Liver (tissue), 9 donors: ENCODE data around the gene ITGB3. TPM values are rescaled to one million over a fixed set of nuclear protein-coding genes. Genes with fewer than 3 reads are reported as not detected.
"Not testable (repeated sequence)": the region's sequence is repeated elsewhere in the genome, so short reads cannot be mapped to it uniquely, and the experiment has no call there.

Source experiments
- DNase-seq: peaks from one replicate; pipeline ENCODE4 v3.0.0-alpha.2; 2017; ENCODE audit warnings: low spot score
- H3K27ac ChIP-seq, 2 donors: one replicate each; pipeline ENCODE4 v1.7.0; 2013; ENCODE audit warnings: inconsistent platforms in 2 of 2, low read length in 2 of 2, control low read depth in 1 of 2, low read depth in 1 of 2, mild to moderate bottlenecking in 1 of 2
- H3K27me3 ChIP-seq, 4 donors: one replicate each; pipeline versions ENCODE4 v1.6.1 to v1.7.0; 2013; ENCODE audit warnings: low read length in 3 of 4, inconsistent platforms in 1 of 4, mild to moderate bottlenecking in 1 of 4, moderate library complexity in 1 of 4; ENCODE audit not compliant: control insufficient read depth in 4 of 4, insufficient read depth in 4 of 4
- H3K36me3 ChIP-seq, 4 donors: one replicate each; pipeline versions ENCODE4 v1.6.1 to v1.7.0; 2013; ENCODE audit warnings: low read length in 3 of 4, mild to moderate bottlenecking in 3 of 4, low read depth in 1 of 4, moderate library complexity in 1 of 4; ENCODE audit not compliant: control insufficient read depth in 4 of 4, insufficient read depth in 3 of 4
- H3K4me1 ChIP-seq, 4 donors: one replicate each; pipeline versions ENCODE4 v1.6.1 to v1.7.0; 2013; ENCODE audit warnings: low read length in 3 of 4, mild to moderate bottlenecking in 3 of 4, moderate library complexity in 1 of 4; ENCODE audit not compliant: control insufficient read depth in 4 of 4, insufficient read depth in 4 of 4
- H3K4me3 ChIP-seq, 3 donors: one replicate each; pipeline versions ENCODE4 v1.6.1 to v1.7.0; 2013; ENCODE audit warnings: low read length in 3 of 3, control low read depth in 1 of 3, low read depth in 1 of 3, mild to moderate bottlenecking in 1 of 3
- H3K9ac ChIP-seq, 2 donors: one replicate each; pipeline ENCODE4 v1.7.0; 2013; ENCODE audit warnings: low read length in 2 of 2, mild to moderate bottlenecking in 2 of 2, moderate library complexity in 2 of 2, control low read depth in 1 of 2, low read depth in 1 of 2
- H3K9me3 ChIP-seq, 4 donors: one replicate each; pipeline versions ENCODE4 v1.6.1 to v1.7.0; 2013; ENCODE audit warnings: low read length in 3 of 4; ENCODE audit not compliant: control insufficient read depth in 4 of 4
- ATF3 ChIP-seq: IDR thresholded peaks from 2 replicates; pipeline ENCODE4 v1.6.1; 2016; ENCODE audit warnings: antibody characterized with exemption
- EGR1 ChIP-seq, 2 donors: IDR thresholded peaks; 2 replicates each; pipeline ENCODE4 v1.6.1; 2016 to 2018; ENCODE audit warnings: antibody characterized with exemption in 2 of 2, low read depth in 2 of 2
- FOXA1 ChIP-seq: IDR thresholded peaks from 2 replicates; pipeline ENCODE4 v1.6.1; 2016; ENCODE audit warnings: antibody characterized with exemption
- FOXA2 ChIP-seq: IDR thresholded peaks from 2 replicates; pipeline ENCODE4 v1.6.1; 2016; ENCODE audit warnings: antibody characterized with exemption
- GABPA ChIP-seq, 2 donors: IDR thresholded peaks in 1 of 2; conservative IDR thresholded peaks in 1 of 2; 2 replicates each; pipeline ENCODE4 v1.6.1; 2016; ENCODE audit warnings: antibody characterized with exemption in 2 of 2, mild to moderate bottlenecking in 1 of 2, moderate library complexity in 1 of 2
- HNF4A ChIP-seq, 2 donors: conservative IDR thresholded peaks; 2 replicates each; pipeline ENCODE4 v1.6.1; 2016; ENCODE audit warnings: antibody characterized with exemption in 2 of 2, mild to moderate bottlenecking in 2 of 2
- HNF4G ChIP-seq: IDR thresholded peaks from 2 replicates; pipeline ENCODE4 v1.6.1; 2016; ENCODE audit warnings: antibody characterized with exemption
- JUND ChIP-seq, 2 donors: IDR thresholded peaks; 2 replicates each; pipeline ENCODE4 v1.6.1; 2016; ENCODE audit warnings: antibody characterized with exemption in 2 of 2
- MAX ChIP-seq: IDR thresholded peaks from 2 replicates; pipeline ENCODE4 v1.6.1; 2016; ENCODE audit warnings: antibody characterized with exemption
- NR2F2 ChIP-seq: IDR thresholded peaks from 2 replicates; pipeline ENCODE4 v1.6.1; 2016; ENCODE audit warnings: antibody characterized with exemption
- RAD21 ChIP-seq, 2 donors: IDR thresholded peaks; 2 replicates each; pipeline ENCODE4 v1.6.1; 2016; ENCODE audit warnings: antibody characterized with exemption in 2 of 2, mild to moderate bottlenecking in 2 of 2
- REST ChIP-seq: IDR thresholded peaks from 2 replicates; pipeline ENCODE4 v1.6.1; 2016; ENCODE audit warnings: antibody characterized with exemption, mild to moderate bottlenecking
- RXRA ChIP-seq, 2 donors: IDR thresholded peaks; 2 replicates each; pipeline ENCODE4 v1.6.1; 2017 to 2018; ENCODE audit warnings: antibody characterized with exemption in 2 of 2, mild to moderate bottlenecking in 1 of 2
- SP1 ChIP-seq: IDR thresholded peaks from 2 replicates; pipeline ENCODE4 v1.6.1; 2018; ENCODE audit warnings: antibody characterized with exemption, mild to moderate bottlenecking
- TAF1 ChIP-seq: conservative IDR thresholded peaks from 2 replicates; pipeline ENCODE4 v1.6.1; 2016; ENCODE audit warnings: antibody characterized with exemption, mild to moderate bottlenecking
- YY1 ChIP-seq: IDR thresholded peaks from 2 replicates; pipeline ENCODE4 v1.6.1; 2016; ENCODE audit warnings: antibody characterized with exemption, mild to moderate bottlenecking
- WGBS: extraction: QIAGEN DNeasy Blood & Tissue Kit; methylation state at CpG from one replicate; pipeline ENCODE4 v1.1.7; 2013; 5-methylcytosine and 5-hydroxymethylcytosine counted together
- polyA plus RNA-seq, 2 donors: library from polyadenylated mRNA; stranded (reverse) in 1 of 2; unstranded in 1 of 2; fragments of 200-250 nt in 1 of 2; fragments of >200 nt in 1 of 2; fragmentation: Nextera tagmentation in 1 of 2; extraction: Ambion mirVana in 1 of 2; gene quantifications; one replicate each; pipeline versions ENCODE4 v1.2.1 to v1.2.3, GENCODE V29; 2013 to 2015
- total RNA-seq, 2 donors: library from RNA; depleted of rRNA; stranded (reverse); fragments of >200 nt; gene quantifications; one replicate each; pipeline ENCODE4 v1.2.3, GENCODE V29; 2014
- donor health status: healthy.
- donor health status: healthy.
- donor health status: healthy.
- donor health status: healthy.
- donor health status: healthy.

ITGB3 gene
- total and polyA plus RNA-seq, 4 donors = 0.47 to 33.4 (median 3.8) TPM

- no peak for TF ChIP-seq NR2F2
- TF ChIP-seq TAF1 = no peak
- no peak for TF ChIP-seq JUND (IDR thresholded peaks at IDR 0.05)
- no peak for TF ChIP-seq YY1
- no peak for TF ChIP-seq EGR1 (IDR thresholded peaks at IDR 0.05; ENCODE audit: low read depth in 2 of 2)
- TF ChIP-seq FOXA1 = no peak
- no peak for TF ChIP-seq RXRA (IDR thresholded peaks at IDR 0.05)
- no peak for TF ChIP-seq HNF4A (conservative IDR thresholded peaks at IDR 0.05)
- TF ChIP-seq RAD21 (IDR thresholded peaks at IDR 0.05) = no peak
- TF ChIP-seq HNF4G = no peak
Measured at GRCh38 chr17:47221154-47221553, 32.5 kb upstream of the ITGB3 start (continued).

- WGBS = 96% methylated on average over 4 of the region's 4 CpGs
- TF ChIP-seq EGR1 (IDR thresholded peaks at IDR 0.05; ENCODE audit: low read depth in 2 of 2) (no peak), FOXA1 (no peak), HNF4G (no peak)
- no peaks in the 10 kb centered on the region for H3K9me3 ChIP-seq
- H3K9ac ChIP-seq = no peak overlapping the region
- H3K4me1 ChIP-seq = peaks cover 3 to 12% (median 6%) of the 10 kb centered on the region in 4 donors
- no peak overlapping the region for H3K27ac ChIP-seq
- no peaks in the 10 kb centered on the region for H3K36me3 ChIP-seq
- H3K4me3 ChIP-seq = no peak overlapping the region
- no peak for DNase-seq
- no peaks in the 10 kb centered on the region for H3K27me3 ChIP-seq
Measured at GRCh38 chr17:47222047-47222446, 31.6 kb upstream of the ITGB3 start.

GRCh38 chr17:47223007-47223406, 30.6 kb upstream of the ITGB3 start:
- peaks cover 3 to 12% (median 6%) of the 10 kb centered on the region in 4 donors for H3K4me1 ChIP-seq
- H3K27me3 ChIP-seq = no peaks in the 10 kb centered on the region
- TF ChIP-seq FOXA1 (no peak), MAX (no peak), RXRA (IDR thresholded peaks at IDR 0.05) (peak in 1 of 2 donors; percentile 36)
- no peak overlapping the region for H3K4me3 ChIP-seq
- no peak overlapping the region for H3K9ac ChIP-seq
- WGBS = 86% methylated on average over 3 of the region's 3 CpGs
- H3K36me3 ChIP-seq = no peaks in the 10 kb centered on the region
- H3K9me3 ChIP-seq = no peaks in the 10 kb centered on the region
- no peak overlapping the region for H3K27ac ChIP-seq
- no peak for DNase-seq

- H3K36me3 ChIP-seq = no peaks in the 10 kb centered on the region
- no peak overlapping the region for H3K4me3 ChIP-seq
- no peak overlapping the region for H3K27ac ChIP-seq
- DNase-seq = no peak
- no peak for TF ChIP-seq ATF3
- no peak for TF ChIP-seq REST
- TF ChIP-seq JUND (IDR thresholded peaks at IDR 0.05) = no peak
- TF ChIP-seq SP1 = peak; percentile 29
- TF ChIP-seq RXRA (IDR thresholded peaks at IDR 0.05) = peak in 1 of 2 donors; percentile 37
- no peak for TF ChIP-seq EGR1 (IDR thresholded peaks at IDR 0.05; ENCODE audit: low read depth in 2 of 2)
- no peak for TF ChIP-seq GABPA (IDR thresholded peaks at IDR 0.05 in 1 of 2, conservative IDR thresholded peaks at IDR 0.05 in 1 of 2)
- peak; percentile 10 to 28 for TF ChIP-seq RAD21 (IDR thresholded peaks at IDR 0.05)
- peak in 1 of 2 donors; percentile 25 for TF ChIP-seq HNF4A (conservative IDR thresholded peaks at IDR 0.05)
- TF ChIP-seq FOXA2 = no peak
- no peak overlapping the region for H3K9ac ChIP-seq
- no peaks in the 10 kb centered on the region for H3K9me3 ChIP-seq
- no peaks in the 10 kb centered on the region for H3K27me3 ChIP-seq
- peaks cover 3 to 12% (median 6%) of the 10 kb centered on the region in 4 donors for H3K4me1 ChIP-seq
- WGBS = 51% methylated on average over 5 of the region's 5 CpGs
Measured at GRCh38 chr17:47223460-47223859, 30.2 kb upstream of the ITGB3 start.

- peaks cover 3 to 12% (median 6%) of the 10 kb centered on the region in 4 donors for H3K4me1 ChIP-seq
- not testable (repeated sequence) for H3K27me3 ChIP-seq, DNase-seq, H3K9ac ChIP-seq, H3K36me3 ChIP-seq, H3K27ac ChIP-seq, H3K9me3 ChIP-seq, H3K4me3 ChIP-seq
- over 99% methylated on average over 2 of the region's 2 CpGs for WGBS
Measured at GRCh38 chr17:47224077-47224476, 29.6 kb upstream of the ITGB3 start.
